Measurements from ENCODE around the gene BANF2. TPM values are rescaled to one million over a fixed set of nuclear protein-coding genes. Genes with fewer than 3 reads are reported as not detected.

BANF2 gene
- total RNA-seq, 4 donors from 2014 or later: not detected

- Histone ChIP-seq H3K4me3 (no peak overlapping the region), H3K36me3 (peaks cover 0 to 10% (median 0%) of the 10 kb centered on the region in 3 donors), H3K27me3 (no peaks in the 10 kb centered on the region), H3K27ac (peak overlapping the region in 2 of 4 donors; percentile 29 to 43), H3K9me3 (no peaks in the 10 kb centered on the region), H3K4me1 (peaks cover 0 to 53% (median 6%) of the 10 kb centered on the region in 4 donors)
- DNase-seq (ENCODE audit: low spot score in 2 of 2): peak in 1 of 2 donors; percentile 40
- WGBS, 2 donors: 71 to 79% methylated on average over 9 of the region's 9 CpGs
- TF ChIP-seq EP300 (IDR thresholded peaks at IDR 0.05): peak in 1 of 2 donors; percentile 21
- no peak for TF ChIP-seq POLR2A (IDR thresholded peaks at IDR 0.05)
These were observed 24.8 kb upstream of the BANF2 start for GRCh38 chr20:17674722-17675518.

DNA sequence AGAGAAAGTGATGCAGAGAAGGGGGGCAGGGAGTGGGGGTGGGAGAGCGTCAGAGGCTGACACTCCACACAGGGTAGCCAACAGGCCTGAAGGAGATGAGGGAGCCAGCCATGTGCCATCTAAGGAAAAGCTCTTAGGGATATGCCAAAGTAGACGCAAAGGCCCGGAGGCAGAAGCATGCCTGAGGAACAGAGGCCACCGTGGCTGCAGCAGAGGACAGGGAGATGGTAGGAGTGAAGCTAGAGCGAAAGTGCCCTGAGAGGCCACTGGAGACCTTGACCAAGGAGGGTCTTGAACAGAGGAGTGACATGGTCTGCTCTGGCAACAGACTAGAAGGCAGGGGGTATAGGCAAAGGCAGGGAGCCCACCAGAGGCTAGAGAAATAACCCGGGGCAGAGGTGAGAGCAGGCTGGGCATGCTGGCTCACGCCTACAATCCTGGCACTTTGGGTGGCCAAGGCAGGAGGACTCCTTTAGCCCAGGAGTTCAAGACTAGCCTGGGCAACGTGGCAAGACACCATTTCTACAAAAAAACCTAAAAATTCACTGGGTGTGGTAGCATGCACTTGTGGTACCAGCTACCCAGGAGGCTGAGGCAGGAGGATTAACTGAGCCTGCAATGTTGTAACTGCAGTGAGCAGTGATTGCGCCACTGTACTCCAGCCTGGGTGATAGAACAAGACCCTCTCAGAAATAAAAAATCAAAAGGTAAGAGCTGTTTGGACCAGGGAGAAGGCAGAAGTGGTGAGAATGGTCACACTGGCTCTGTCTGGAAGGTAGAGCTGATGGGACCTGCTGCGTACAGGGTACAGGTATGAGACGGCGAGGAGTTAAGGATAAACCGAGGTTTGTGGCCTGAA, 24.0 kb upstream of the BANF2 start:
- Histone ChIP-seq H3K4me1 (peaks cover 0 to 61% (median 10%) of the 10 kb centered on the region in 4 donors), H3K27ac (peak overlapping the region in 2 of 4 donors; percentile 29 to 43)
- WGBS, 2 donors: 80 to 86% methylated on average over 13 of the region's 13 CpGs

GRCh38 chr20:17676378-17676759, 23.4 kb upstream of the BANF2 start:
- H3K27ac ChIP-seq: peak overlapping the region in 2 of 4 donors; percentile 14 to 18
- peaks cover 0 to 10% (median 0%) of the 10 kb centered on the region in 3 donors for H3K36me3 ChIP-seq
- H3K4me1 ChIP-seq: peaks cover 0 to 62% (median 10%) of the 10 kb centered on the region in 4 donors
- H3K4me3 ChIP-seq: no peak overlapping the region
- 76 to 88% methylated on average over 2 to 4 of the region's 4 CpGs for WGBS, 2 donors
- DNase-seq (ENCODE audit: low spot score in 2 of 2): no peak
- H3K9me3 ChIP-seq: no peaks in the 10 kb centered on the region
- TF ChIP-seq POLR2A (IDR thresholded peaks at IDR 0.05): no peak
- TF ChIP-seq, protein P1, sequence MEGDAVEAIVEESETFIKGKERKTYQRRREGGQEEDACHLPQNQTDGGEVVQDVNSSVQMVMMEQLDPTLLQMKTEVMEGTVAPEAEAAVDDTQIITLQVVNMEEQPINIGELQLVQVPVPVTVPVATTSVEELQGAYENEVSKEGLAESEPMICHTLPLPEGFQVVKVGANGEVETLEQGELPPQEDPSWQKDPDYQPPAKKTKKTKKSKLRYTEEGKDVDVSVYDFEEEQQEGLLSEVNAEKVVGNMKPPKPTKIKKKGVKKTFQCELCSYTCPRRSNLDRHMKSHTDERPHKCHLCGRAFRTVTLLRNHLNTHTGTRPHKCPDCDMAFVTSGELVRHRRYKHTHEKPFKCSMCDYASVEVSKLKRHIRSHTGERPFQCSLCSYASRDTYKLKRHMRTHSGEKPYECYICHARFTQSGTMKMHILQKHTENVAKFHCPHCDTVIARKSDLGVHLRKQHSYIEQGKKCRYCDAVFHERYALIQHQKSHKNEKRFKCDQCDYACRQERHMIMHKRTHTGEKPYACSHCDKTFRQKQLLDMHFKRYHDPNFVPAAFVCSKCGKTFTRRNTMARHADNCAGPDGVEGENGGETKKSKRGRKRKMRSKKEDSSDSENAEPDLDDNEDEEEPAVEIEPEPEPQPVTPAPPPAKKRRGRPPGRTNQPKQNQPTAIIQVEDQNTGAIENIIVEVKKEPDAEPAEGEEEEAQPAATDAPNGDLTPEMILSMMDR (IDR thresholded peaks at IDR 0.05): no peak
- H3K27me3 ChIP-seq: no peaks in the 10 kb centered on the region

More for the DNA sequence above, 24.0 kb upstream of the BANF2 start:
- Histone ChIP-seq H3K27me3 (no peaks in the 10 kb centered on the region), H3K4me3 (no peak overlapping the region), H3K36me3 (peaks cover 0 to 10% (median 0%) of the 10 kb centered on the region in 3 donors), H3K9me3 (no peaks in the 10 kb centered on the region)
- TF ChIP-seq POLR2A (IDR thresholded peaks at IDR 0.05): no peak
- DNase-seq (ENCODE audit: low spot score in 2 of 2): no peak

DNA sequence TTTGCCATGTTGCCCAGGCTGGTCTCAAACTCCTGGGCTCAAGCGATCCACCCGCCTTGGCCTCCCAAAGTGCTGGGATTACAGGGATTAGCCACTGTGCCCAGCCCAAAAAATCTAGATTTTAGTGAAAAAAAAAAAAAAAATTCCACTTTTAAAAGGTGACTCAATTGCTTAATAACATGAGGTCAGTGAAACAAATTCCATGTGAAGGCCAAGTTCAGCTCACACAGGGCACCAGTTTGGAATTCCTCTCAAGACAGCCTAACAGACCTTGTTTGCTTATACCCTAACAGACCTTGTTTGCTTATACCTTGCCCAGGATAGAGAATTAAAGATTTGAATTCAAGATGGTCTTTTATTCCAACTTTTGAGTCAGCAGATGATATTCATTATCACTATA, 22.8 kb upstream of the BANF2 start:
- no peak overlapping the region for H3K4me3 ChIP-seq

DNA sequence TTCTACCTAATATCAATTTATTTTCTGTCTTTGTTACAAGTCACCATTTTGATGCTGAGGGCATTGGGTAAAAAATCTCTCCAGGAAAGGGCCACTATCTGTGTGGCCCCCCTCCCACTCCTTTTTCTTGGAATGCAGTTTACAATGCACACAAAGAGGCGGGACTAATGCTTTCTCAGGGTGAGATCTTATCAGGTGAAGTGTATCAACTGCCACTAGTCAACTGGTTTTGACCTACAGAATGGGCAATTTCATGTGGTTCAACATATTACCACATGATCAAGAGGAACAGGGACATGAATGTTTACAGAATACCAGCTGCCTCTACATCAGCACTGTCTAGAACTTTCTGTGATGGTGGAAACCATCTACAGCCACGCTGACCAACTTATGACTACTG, 21.5 kb upstream of the BANF2 start:
- WGBS, 2 donors: 76 to 91% methylated on average over 2 of the region's 2 CpGs
- Histone ChIP-seq H3K4me1 (peaks cover 0 to 58% (median 10%) of the 10 kb centered on the region in 4 donors), H3K27me3 (no peaks in the 10 kb centered on the region), H3K4me3 (no peak overlapping the region), H3K27ac (peak overlapping the region in 1 of 4 donors; percentile 94), H3K9me3 (no peaks in the 10 kb centered on the region), H3K36me3 (peaks cover 0 to 10% (median 0%) of the 10 kb centered on the region in 3 donors)
- TF ChIP-seq, protein P1 (IDR thresholded peaks at IDR 0.05): no peak
- TF ChIP-seq POLR2A (IDR thresholded peaks at IDR 0.05) (no peak), EP300 (IDR thresholded peaks at IDR 0.05) (no peak)
- no peak for DNase-seq (ENCODE audit: low spot score in 2 of 2)

More for the DNA sequence above, 22.8 kb upstream of the BANF2 start:
- no peaks in the 10 kb centered on the region for H3K9me3 ChIP-seq
- H3K27me3 ChIP-seq: no peaks in the 10 kb centered on the region
- TF ChIP-seq EP300 (IDR thresholded peaks at IDR 0.05) (no peak), POLR2A (IDR thresholded peaks at IDR 0.05) (no peak)
- TF ChIP-seq, protein P1 (IDR thresholded peaks at IDR 0.05): no peak
- no peak for DNase-seq (ENCODE audit: low spot score in 2 of 2)
- peak overlapping the region in 2 of 4 donors; percentile 14 to 18 for H3K27ac ChIP-seq
- H3K36me3 ChIP-seq: peaks cover 0 to 10% (median 0%) of the 10 kb centered on the region in 3 donors
- WGBS, 2 donors: 94 to 97% methylated on average over 2 of the region's 2 CpGs
- peaks cover 0 to 58% (median 10%) of the 10 kb centered on the region in 4 donors for H3K4me1 ChIP-seq
